SIG-M5 (cell line): Measurements from ENCODE around the gene OSTF1.

Experiments
- DNase-seq: peaks from one replicate; lab custom pipeline; 2025; lab: John Stamatoyannopoulos, UW

OSTF1 gene

DNA sequence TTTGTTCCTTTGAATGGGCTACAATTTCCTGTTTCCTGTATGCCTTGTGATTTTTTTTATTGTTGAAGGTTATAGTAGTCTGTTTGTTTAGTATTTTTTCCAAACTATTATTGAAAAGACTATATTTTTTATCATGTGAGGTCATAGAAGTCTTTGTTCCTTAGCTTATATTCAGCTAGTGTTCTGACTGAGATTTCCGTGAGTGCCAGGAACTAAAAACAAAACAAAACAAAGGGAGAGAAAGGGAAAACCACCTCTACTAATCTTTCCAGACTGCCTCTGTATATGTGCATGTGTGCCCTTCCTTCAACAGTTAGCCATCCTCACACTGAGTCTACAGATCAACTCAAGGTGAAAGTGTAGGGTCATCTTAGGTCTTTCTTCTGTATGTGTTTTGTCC, 79.0 kb downstream of the OSTF1 start:
- no peak for DNase-seq

DNA sequence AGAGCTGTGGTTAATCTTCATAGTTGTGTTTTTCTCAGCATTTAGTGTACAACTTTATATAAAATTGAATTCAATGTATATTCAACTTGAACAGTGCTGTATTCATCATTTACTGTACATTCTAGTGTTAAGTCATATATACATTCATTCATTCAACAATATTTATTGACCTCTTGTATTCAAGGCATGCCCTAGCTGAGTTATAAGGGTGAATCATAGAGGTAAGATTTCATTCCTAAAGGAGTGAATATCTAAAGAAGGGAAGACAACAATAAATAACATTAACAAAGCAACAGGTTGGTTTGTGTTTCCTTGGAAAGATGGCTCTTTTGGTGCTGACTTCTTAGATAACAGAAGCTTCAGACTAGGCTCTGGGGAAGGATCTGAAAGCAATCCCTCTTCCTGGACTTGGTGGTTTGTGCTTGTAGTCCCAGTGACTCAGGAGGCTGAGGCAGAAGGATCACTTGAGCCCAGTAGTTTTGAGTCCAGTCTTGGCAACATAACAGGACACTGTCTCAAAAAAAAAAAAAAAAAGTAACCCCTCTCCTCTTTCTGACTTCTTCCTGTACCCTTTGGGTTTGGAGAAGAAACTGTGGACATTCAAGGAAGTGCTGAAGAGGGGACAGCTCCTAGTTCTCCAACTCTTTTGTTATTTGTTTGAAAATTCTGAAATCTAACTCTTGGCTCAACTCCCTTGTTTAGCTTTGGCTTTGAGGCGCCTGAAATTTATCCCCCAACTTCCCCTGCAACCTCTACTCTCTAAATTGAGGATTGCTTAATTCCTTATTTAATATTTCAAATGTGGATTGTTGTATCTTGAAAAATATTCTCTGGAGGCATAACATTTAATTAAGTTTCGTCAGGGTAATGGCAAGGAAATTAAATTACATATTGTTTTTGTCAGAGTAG, 80.2 kb downstream of the OSTF1 start:
- DNase-seq: no peak

DNA sequence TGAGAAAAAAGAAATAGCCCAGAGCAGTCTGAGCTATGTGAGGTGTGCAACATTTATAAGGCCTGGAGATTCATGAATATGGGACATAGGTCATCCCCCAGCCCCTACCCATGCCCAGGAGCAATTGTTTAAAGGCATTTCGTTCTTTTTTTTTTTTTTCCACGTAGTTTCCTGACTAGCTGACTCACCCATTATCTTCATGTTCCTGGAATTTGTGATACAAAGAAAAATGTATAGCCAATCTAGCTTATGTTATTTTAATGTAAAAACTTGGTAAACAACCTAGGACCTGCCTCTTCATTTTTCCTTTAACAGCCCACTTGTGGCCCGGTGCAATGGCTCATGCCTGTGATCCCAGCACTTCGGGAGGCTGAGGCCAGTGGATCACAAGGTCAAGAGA, 81.3 kb downstream of the OSTF1 start:
- no peak for DNase-seq

DNA sequence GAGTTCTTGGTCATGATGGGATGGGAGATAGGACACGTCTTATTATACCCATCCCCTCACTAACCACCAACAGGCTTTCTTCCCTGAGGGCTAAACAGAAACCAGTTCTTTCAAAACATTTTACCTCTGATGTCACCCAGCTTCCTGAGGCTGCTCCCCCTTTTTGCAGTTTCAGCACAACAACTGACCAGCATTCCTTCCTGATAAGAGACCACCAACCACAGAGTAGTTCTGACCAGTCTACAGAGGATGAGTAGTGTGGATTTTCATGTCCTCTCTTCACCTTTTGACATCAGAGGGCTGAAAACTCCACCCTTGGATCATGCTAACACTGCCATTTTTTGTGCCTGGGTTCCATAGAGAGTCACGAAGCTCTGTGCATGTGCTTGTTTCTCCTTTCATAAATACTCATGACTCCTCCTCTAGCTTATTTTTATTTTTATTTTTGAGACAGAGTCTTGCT, 82.6 kb downstream of the OSTF1 start:
- no peak for DNase-seq

DNA sequence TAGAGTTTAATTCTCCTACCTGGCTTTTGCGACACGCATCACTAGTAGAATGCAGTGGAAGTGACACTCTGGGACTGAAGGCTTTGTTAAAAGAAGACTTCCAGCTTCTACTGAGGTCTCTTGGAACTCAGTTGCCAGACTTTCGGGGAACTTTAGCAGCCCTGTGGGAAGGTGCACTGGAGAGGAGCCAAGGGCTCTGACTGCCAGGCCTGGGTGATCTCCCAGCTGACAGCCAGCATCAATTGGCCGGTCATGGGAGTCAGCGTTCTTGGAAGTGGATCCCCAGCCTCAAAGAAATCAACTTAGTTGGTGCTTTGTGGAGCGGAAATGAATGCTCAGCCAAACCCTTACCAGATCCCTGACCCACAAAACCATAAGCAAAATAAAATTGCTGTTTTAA, 87.1 kb downstream of the OSTF1 start:
- DNase-seq: no peak

DNA sequence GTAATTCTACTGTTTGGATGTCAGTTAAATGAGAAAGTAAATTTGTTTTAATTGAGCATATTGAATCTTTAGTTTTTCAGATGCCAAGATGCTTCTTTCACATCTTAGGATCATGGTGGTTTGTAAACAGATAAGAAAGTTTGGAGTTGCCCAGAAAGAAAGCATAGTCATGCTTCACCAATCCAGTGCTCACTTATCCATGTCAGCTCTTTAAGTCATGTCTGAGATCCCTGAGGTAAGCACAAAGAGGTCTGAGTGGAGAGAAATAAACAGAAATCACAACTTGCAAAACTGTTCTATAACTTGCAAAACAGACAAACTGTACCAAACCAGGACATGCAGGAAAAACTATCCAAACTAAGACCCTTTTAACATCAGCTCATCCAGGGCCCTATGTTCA, 87.7 kb downstream of the OSTF1 start:
- no peak for DNase-seq

DNA sequence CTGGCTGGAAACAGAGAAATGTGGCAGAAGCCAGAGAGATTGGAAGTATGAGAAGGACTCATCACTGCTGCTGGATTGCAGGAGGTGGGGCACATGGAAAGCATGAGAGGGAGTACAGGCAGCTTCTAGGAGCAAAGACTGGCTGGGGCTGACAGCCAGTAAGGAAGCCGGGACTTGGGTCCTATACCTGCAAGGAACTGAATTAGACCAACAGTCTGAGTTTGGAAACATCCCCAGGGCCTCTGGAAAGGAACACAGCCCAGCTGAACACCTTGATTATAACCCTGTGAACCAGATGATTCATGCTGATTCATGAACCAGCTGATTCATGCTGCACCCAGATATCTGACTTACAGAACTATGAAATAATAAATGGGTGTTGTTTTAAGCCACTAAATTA, 93.4 kb downstream of the OSTF1 start:
- DNase-seq: no peak

DNA sequence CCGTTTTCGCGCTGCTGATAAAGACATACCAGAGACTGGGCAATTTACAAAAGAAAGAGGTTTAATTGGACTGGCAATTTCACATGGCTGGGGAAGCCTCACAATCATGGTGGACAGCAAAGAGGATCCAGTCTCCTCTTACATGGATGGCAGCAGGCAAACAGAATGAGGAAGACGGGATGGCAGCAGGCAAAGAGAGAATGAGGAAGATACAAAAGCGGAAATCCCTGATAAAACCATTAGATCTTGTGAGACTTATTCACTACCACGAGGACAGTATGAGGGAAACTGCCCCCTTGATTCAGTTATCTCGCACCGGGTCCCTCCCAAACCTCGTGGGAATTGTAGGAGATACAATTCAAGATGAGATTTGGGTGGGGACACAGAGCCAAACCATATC, 95.0 kb downstream of the OSTF1 start:
- DNase-seq: no peak

DNA sequence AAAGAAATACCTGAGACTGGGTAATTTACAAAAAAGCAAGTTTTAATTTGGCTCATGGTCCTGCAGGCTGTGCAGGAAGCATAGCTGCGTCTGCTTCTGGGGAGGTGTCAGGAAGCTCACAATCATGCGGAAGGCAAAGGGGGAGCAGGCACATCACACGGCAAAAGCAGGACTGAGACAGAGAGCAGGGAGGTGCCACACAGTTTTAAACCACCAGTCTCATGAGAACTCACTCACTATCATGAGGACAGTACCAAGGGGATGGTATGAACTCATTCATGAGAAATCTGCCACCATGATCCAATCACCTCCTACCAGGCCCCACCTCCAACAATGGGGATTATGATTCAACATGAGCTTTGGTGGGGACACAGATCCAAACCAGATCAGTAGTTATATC, 96.2 kb downstream of the OSTF1 start:
- no peak for DNase-seq

DNA sequence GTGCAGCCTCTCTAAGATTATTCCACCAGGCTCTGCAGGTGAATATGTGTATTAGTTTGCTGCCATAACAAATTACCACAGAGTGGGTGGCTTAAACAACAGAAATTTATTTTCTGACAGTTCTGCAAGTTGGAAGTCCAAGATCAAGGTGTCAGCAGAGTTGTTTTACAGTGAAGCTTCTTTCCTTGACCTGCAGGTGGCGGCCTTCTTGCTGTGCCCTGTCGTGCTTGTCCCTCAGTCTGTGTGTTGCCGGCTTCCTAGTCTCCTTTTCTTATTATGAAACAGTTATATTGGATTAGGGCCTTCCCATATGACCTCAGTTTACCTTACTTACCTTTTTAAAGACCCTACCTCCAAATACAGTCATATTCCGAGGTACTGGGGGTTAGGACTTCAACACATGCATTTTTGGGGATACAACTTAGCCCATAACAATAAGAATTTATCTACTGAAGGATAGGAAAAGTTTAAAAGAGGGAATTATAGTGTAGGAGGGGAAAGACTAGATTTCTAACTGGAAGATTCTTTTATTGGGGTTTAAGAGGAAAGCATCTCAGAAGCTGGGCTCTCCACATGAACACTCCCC, 97.4 kb downstream of the OSTF1 start:
- no peak for DNase-seq

DNA sequence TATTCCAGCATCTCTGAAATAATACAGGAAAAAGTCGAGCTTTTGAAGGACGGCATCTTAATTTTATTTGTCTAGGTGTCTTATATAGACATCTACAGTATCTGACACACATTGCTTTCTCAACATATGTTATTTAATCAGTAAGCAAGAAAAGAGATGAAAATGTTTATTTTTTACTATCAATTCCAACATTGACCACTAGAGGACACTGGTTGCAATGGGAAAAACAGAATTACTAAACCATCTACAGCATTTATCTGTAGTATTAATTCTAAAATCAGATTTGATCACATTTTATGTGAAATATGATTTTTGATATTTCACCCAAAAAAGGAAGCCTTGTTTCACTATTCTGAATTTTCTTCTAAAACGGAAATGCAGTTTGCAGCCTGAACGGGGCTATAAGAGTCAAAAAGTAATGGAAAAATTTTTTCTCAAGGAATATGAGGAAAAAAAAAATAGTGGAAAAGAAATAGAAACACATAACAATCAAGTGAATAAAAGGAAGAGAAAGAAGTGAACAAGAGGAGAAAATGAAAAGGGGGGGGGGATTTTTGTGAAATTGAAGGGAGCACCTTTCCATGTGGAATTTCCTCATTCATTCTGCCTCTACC, 98.6 kb downstream of the OSTF1 start:
- DNase-seq: no peak

DNA sequence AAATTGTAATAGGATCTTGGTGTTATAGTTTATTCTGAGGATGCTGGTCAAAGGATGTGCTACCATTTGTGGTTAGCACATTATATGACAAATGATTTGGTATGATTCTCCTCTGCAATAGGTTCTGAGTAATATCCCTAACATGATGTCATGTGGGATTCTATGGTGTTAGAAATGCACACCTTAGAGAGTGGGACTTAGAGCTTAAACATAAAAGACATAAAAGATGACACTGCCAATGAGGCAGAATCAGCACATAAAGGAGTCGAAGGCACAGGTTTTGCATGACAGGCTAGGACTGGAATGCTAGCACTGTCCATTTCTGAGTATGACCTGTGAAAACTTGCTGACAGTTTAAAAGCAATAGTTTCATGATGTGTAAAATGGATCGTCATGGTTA, 100.4 kb downstream of the OSTF1 start:
- no peak for DNase-seq

DNA sequence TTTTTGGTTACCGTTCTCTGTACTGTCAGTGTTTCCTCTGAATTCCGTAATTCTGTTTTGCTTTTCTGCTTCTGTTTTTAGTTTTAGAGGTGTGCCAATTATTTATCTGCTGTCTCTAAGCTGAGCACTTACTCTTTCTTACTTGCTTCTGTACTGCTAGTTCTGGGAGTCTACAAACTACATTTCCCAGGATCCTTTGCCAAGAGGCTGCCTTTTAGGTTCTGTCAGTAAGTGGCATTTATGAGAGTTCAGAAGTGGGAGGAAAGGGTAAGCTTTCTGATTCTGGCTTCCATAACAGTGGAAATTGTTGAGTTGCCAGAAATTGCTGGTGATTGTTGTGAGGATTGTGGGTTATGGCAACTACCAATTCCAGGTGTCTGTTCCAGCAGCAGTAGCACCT, 102.4 kb downstream of the OSTF1 start:
- no peak for DNase-seq
